Mammary epithelial cell (primary cell): ENCODE results near the gene MYO3B.

ENCODE experiments used
- EZH2 ChIP-seq: IDR thresholded peaks from 2 replicates; pipeline ENCODE4 v1.6.1; 2012; ENCODE audit warnings: low read length, inconsistent platforms, borderline replicate concordance
- TF ChIP-seq, protein P1 (sequence below), 2 donors: IDR thresholded peaks in 1 of 2; conservative IDR thresholded peaks in 1 of 2; 2 replicates each; pipeline ENCODE4 v1.5.1; 2011 to 2012; ENCODE audit warnings: inconsistent platforms in 2 of 2, low read length in 2 of 2, mild to moderate bottlenecking in 2 of 2, control low read depth in 1 of 2, low read depth in 1 of 2; ENCODE audit not compliant: insufficient read depth in 1 of 2; ENCODE audit errors: extremely low read depth in 1 of 2

DNA sequence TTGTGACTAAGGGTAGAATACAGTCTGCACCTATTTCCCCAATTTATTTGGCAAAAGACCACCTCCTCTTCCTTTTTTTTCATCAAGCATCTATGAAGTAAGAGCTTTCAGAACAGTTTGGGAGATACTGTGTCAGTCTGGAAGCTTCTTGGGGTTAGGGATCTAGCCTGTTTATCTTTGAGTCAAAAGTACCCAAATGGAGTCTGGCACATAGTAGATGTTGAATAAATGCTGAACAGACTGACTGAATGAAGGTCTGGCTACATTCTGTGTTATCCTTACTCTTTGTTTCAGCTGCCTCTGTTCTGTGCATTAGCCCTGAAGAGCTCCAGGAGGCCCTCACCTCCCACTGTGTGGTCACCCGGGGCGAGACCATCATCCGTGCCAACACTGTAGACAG is 223.2 kb downstream of the MYO3B start:
- TF ChIP-seq, protein P1, sequence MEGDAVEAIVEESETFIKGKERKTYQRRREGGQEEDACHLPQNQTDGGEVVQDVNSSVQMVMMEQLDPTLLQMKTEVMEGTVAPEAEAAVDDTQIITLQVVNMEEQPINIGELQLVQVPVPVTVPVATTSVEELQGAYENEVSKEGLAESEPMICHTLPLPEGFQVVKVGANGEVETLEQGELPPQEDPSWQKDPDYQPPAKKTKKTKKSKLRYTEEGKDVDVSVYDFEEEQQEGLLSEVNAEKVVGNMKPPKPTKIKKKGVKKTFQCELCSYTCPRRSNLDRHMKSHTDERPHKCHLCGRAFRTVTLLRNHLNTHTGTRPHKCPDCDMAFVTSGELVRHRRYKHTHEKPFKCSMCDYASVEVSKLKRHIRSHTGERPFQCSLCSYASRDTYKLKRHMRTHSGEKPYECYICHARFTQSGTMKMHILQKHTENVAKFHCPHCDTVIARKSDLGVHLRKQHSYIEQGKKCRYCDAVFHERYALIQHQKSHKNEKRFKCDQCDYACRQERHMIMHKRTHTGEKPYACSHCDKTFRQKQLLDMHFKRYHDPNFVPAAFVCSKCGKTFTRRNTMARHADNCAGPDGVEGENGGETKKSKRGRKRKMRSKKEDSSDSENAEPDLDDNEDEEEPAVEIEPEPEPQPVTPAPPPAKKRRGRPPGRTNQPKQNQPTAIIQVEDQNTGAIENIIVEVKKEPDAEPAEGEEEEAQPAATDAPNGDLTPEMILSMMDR (conservative IDR thresholded peaks at IDR 0.05 in 1 of 2, IDR thresholded peaks at IDR 0.05 in 1 of 2; ENCODE audit: extremely low read depth in 1 of 2, insufficient read depth in 1 of 2, low read depth in 1 of 2, low read length in 2 of 2): no peak
- TF ChIP-seq EZH2: no peak
